HuH-7.5 (cell line): Measurements from ENCODE around the gene PPP2R5C.

Experiments
- DNase-seq: peaks from one replicate; pipeline ENCODE4 v3.0.0; 2011; ENCODE audit warnings: low spot score

Gene PPP2R5C

DNA sequence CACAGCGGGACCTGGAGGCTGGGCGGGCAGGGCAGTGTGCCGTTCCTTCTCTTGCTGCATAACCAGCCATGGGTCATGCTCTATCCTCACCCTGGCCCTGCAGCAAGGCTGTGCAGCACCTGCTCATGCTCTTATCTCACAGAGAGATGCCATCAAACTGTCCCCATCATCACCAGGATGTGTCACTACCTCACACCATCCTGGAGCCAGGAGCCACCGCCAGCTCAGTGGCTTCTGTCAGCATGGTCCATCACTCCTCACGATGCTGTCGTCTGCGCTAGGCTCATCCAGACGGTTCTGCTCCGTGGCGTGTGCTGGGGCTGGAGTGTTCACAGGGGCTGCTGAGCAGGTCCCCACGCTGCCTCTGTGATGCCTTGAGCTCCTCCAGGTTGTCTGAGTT is 125.7 kb downstream of the PPP2R5C start:
- DNase-seq = no peak

DNA sequence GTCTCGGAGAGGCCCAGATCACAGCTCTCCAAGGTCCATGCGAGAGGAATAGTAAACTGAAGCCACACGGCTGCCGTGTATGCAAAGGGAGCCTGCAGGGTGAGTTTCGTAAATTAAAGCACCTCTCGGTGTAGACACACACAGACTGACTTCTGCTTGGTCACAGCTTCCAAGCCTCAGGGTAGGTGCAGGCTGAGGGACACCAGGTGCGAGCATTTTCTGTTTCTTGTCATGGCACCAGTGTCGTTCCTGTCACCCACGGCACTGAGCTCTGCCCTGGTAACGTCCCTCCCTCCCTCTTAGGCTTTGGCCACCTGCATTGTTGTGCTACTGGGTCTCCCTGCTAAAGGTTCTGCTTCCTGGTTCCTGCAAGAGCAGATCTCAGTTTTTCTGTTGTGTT is 126.7 kb downstream of the PPP2R5C start:
- DNase-seq = no peak

DNA sequence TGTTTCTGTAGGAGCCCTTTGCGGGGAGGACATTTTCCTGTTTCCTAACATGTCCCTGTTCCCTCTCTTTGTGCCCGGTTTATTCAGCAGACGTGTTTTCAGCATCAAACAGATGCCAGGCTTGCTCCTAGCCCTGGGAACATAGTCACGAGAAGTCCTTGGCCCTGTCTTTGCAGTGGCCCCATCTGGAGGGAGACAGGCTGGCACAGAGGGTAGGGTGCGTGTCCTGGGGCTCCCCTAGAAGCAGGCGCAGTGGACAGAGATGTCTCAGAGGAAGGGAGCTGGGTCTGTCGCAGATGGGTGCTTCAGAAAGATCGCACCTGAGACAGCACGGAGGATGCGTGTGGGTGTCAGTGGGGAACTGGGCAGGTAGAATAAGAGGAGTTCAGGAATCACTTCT is 127.9 kb downstream of the PPP2R5C start:
- DNase-seq = no peak

DNA sequence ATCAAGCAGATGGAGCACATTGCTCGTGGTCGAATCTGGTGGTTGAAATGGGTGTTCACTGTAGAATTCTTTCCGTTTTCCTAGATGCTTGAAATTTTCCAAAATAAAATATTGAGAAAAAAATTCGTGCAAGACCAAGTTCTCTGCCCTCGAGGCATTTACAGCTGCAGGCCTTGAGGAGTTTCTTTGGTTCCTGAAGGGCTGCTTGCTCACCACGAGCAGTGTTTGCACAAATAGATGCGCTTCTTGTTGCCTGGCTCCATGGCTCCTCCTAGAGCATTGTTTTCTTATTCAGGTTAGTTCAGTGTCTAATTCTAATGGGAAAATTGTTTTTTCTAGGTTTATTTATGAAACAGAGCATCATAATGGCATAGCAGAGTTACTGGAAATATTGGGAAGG is 128.4 kb downstream of the PPP2R5C start:
- no peak for DNase-seq

DNA sequence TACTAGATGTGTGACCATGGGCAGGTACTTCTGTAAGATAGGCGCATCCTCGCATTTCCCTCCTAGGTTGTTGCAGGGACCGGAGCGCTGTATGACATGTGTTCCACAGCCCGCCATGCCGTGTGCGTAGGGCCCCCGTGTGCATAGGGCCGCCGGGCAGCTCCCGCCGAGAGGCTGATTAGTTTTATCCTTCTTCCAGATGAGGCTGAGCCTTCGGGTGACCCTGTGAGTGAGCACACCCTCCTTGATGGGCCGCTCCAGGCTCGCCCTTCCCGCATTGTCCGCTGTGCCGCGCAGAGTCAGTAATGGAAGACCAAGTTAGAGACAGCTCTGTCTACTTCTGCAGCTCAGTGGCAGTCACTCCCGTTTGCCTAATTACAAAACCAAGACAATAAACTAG is 130.0 kb downstream of the PPP2R5C start:
- DNase-seq = no peak

DNA sequence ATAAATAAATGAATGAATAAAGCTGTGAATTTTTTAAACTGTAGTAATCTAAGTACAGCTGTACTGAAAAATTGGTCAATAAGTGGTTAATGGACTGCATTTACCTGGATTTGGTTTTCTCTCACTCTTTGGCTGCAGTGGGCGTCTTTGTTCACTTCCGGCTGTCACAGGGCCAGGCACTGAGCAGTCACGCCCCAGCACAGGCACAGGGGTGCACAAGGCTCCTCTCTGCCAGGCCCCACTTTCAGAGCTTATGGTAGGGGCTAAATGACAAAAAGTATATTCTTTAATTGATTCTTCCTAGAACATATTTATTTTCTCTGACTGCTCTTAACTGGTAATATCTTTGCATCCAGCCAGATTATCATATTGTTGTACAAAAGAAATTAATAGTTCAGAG is 132.2 kb downstream of the PPP2R5C start:
- no peak for DNase-seq

DNA sequence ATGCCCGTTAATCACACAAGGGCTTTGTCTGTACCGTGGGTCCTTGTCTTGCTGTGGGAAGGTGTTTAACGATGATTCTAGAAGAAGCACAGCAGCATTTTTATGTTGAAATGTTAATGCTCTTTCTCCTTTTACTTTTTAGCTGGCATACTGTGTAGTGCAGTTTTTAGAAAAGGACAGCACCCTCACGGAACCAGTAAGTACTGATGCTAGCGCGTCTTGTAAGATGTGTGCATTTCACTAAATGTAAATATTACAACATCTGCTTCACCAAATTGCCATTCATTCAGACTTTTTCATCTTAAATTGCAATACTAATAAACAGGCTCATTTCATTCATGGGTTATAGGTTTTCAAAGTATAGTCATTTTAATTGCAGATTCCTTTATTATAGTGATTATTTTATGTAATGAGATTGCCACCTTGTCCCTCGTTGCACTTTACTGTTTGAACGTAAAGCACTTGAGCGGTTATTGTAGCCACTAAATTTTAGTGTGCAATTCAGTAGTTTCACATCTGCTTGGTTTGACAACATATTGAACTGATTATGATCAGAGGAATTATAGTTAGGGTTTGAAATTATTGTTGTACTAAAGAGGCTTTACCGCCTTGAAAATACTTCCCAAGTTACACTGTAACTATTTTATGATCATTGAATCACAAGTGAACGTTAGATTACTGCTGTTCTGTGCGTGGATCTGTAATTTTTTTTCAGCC is 133.0 kb downstream of the PPP2R5C start:
- DNase-seq = no peak

DNA sequence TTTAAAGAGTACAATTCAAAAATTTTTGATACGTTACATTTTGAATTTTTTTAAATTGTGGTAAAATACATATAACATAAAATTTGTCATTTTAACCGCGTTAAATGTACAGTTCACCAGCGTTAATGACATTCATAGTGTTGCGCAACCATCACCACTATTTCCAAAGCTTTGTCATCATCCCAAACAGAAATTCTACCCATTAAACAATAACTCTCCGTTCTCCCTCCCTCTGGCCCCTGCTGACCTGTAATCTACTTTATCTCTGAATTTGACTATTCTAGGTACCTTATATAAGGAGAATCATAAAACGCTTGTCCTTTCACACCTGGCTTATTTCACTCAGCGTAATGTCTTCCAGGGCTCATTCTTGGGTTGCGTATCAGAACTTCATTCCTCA is 133.7 kb downstream of the PPP2R5C start:
- no peak for DNase-seq

DNA sequence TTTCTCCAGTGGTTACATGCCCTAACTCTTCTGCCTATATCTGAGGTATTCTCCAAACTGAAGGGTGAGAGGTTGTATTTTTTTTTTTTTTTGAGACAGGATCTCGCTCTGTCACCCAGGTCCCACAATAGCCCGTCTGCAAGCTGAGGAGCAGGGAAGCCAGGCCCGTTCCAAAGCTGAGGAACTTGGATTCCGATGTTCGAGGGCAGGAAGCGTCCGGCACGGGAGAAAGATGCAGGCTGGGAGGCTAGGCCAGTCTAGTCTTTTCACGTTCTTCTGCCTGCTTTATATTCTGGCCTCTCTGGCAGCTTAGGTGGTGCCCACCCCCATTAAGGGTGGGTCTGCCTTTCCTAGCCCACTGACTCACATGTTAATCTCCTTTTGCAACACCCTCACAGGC is 135.8 kb downstream of the PPP2R5C start:
- DNase-seq = no peak

DNA sequence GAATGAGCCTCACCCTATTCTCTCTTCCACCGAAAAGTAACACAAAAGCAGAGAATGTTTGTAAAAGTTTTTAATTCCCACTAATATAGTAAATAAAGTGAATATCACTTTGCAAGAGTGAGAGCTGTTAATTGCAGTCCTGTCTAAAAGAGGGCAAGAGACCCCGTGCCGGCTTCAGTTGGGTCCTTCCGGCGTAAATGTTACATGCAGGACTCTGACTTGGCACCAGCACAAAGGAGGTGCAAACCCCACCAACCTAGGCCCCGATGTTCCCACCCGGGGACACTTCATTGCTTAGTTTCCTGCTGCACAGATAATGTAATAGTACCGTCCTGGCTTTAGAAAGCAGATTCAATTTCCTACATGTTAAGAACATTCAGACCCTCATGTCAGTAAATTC is 136.9 kb downstream of the PPP2R5C start:
- DNase-seq = no peak

DNA sequence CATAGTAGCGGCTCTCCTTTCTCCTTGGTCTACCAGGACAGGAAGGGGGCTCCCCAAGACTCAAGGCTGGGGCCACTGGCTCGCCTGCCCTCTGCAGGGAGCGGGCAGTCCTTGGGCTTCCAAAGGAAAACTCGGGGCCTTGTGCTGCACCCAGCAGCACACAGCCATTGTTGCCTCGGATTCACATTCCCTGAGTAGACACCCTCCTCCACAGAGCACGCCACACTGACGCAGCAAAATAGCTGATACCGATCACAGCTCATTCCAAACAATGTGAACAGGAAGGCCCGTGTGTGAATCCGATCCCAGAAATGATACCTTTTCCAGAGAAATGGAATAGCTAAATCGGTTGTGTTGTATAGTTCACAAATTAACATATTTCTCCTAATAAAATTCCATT is 137.8 kb downstream of the PPP2R5C start:
- DNase-seq = no peak

DNA sequence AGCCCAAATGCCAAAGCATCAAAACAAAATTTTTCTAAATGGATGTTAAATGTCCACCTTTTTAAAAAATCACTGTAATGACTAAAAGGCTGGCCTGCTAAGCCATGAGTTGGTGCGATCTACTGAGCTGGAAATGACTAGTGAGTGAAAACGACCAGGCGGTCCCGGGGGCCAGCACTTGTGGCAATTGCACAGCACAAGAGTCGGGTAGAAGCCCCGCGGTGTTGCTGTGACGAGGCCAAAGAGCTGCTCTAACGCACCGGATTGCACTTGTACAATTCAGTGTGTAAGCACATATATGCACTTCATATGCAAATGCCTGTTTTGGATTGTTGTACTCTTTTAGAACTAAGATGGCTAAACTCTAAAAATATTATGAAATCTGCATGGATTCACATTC is 138.7 kb downstream of the PPP2R5C start:
- no peak for DNase-seq

DNA sequence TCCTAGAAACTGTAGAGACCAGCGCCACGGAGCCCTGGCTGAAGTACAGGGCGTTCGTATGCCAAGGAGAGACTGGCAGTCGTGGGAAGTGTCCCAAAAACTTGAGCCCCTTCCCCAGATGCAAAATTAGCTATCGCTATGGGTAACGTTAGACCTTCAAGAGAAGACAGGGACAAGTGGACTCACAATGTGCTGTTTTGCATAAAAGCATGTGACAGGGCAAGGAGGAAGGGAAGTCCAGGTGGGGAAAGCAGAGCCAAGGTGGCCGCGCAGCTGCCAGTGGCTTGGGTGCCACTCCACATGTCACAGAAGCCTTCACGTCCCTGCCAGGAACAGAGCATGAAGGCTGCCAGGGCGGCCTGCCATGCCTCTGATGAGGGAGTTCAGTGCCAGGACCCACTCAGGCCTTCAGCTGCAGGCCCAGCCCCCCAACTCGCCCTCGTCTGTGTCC is 141.6 kb downstream of the PPP2R5C start:
- no peak for DNase-seq

DNA sequence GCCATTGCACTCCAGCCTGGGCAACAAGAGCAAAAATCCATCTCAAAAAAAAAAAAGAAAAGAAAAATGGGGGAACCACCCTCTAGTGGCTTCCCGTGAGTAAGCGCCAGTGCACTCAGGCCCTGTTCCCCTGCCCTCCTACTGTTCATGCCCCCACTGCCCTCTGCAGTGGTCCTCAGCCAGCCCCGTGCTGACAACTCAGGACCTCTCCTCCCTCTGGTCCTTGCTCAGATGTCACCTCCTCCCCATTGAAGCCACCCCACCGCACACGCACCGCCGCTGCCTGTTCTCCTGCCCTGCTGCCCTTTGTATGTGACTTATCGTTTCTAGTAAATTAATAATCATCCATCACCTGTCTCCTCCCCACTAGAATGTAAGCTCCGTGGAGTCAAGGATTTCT is 144.1 kb downstream of the PPP2R5C start:
- no peak for DNase-seq

DNA sequence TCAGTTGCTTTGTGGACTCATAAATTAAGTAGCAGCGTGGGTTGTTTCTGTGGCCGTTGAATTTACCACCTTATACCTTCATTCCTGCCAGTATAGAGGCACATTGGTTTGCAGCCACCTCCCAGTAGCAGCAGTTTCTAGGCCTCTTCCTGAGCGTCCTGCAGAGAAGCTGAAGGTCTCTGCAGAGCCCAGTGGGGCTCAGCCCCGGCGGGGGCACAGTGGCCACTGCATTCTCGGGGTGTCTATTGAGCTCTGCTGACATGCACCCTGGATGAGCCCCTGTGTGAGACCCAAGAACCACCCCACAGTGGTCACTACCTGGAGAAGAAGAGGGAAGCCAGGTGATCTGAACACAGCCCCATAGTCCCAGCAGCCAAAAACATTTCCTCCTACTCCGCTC is 145.1 kb downstream of the PPP2R5C start:
- no peak for DNase-seq

DNA sequence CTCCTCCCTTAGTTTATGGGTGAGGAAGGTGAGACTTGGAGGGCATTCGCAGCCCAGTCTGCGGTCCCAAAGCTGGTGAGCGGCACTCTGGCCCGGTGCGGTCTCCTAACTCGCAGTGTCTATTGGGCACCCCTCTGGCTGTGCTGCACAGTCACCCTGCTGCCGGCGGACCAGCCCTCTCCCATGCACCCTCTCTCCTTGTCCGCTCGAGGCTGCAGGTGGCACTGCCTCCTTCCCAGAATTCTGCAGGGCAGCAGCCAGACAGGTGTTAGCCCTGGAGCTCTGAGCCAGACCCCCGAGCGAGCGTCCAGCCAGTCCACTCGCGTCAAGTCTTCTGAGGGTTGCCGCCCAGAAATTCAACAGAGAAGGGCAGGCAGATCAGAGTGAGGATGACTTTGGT is 146.1 kb downstream of the PPP2R5C start:
- no peak for DNase-seq

DNA sequence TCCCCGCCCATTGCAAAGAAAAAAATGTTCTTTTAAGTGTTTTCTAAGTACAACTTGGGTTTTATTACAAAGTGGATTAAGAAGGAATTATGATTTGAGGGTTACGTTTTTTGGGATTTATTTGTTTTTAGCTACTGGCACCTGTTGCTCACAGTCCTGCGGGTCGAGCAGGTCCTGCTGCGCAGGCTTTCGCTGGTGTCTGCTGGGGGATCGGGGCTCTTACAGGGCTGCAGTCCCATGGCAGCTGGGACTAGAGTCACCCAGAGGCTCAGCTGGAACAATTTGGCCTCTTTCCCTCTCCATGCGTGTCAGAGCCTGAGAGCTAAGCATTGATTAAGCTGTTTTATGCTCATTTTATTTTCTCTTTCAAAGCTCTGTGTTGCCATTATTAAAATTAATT is 147.3 kb downstream of the PPP2R5C start:
- no peak for DNase-seq

DNA sequence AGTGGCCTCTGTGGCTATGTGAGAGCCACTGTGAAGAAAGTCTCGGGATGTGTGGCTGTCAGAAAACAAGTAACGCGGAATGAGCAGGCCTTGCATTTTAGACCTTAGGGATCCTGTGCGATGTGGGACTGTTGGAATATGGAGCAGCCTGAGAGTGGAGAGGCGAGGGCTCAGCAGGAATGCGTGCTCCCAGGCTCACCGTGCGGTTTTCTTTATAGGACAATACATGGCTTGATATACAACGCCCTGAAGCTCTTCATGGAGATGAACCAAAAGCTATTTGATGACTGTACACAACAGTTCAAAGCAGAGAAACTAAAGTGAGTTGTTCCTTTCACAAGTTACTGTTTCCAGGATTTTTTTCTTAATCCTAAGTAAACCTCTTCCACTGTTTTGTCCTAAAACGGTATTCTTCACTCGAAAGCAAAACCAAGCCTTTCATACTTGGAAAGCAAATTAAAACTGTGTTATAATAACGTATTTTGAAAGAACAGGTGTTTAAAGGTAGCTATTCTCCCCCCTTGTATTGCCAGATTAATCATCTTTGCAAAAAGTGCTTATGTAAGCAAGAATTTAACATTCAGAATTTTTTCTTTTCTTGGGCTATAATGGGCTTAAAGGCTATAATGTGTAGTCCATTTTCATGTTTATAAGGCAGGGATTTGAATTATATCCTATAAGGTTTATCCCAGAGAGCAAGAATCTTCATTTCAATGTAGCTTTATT is 148.0 kb downstream of the PPP2R5C start:
- no peak for DNase-seq

DNA sequence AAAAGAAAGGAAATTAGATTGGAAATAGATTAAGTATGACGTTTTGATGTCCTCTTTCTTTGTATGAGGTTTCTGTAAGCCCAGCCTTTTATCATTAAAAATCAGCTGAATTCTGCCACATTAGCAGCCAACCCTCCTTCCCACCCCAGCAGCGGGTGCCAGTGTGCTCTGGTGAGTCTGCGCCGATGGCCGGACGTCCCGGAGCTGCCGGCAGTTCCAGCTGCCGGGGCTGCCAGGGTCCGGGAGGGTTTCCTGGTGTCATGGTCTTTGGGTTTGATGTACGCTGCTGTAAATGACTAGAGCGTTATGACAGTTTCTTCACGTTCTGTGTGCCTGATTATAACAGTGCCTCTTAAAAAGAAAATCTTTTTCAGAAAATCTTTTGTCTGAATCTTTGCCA is 151.3 kb downstream of the PPP2R5C start:
- DNase-seq = no peak

DNA sequence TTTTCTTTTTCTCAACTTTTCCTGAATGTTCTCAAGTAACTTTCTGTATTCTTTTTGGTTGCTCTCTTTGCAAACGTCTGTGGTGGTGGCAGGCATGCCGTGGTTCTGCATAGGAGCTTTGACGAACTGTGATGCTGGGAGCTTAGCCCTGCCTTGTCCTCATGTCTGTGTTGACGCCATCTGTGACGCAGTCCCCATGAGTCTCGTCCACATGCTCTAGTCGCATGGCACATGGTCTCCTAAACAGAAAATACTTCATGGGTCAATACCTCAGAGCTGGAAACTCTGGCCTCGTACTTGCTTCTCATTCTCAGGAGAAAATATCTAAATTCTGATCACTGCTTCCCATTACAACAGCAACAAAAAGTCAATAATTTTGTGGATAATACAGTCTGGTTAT is 152.6 kb downstream of the PPP2R5C start:
- no peak for DNase-seq

DNA sequence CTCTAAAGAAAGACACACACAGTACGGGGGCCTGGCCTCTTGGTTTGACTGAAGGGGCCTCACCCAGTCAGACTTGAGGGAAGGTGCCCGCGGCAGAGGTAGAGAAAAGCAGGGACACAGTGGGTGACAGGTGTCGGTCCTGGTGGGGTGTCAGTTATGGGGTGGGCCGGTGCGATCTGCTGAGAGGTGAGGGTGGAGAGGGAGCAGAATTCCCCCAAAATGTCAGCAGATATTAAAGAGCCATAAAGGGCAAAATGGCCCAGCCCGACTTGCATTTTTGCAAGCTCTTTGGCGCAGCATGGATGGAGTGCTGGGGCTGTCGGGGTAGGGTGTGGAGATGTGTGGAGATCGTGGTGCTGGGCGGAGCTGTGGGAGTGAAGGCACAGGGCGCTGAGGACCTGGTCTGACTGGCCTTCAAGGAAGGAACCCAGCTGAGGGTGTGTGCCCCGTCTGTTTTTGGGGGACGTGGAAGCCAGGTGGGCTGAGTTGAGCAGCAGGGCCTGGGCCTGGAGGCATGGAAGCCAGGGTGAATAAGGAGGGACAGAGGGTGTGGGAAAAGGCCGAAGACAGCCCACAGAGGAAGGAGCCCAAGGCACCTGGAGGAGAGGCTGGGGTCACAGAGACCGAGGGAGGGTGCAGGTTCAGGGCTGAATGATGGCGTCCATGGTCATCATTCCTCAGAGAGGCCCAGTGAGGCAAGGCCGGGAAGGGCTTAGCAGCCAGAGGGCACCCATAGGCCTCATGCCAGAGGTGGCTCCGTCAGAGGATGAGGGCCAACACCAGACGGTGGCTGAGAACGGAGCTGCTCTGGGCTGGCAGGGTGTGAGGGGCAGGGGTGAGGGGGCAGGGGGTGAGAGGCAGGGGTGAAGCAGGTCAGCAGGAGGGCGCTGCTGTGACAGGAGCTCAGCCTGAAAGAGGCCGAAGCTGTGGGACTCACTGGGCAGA is 154.6 kb downstream of the PPP2R5C start:
- DNase-seq = no peak

DNA sequence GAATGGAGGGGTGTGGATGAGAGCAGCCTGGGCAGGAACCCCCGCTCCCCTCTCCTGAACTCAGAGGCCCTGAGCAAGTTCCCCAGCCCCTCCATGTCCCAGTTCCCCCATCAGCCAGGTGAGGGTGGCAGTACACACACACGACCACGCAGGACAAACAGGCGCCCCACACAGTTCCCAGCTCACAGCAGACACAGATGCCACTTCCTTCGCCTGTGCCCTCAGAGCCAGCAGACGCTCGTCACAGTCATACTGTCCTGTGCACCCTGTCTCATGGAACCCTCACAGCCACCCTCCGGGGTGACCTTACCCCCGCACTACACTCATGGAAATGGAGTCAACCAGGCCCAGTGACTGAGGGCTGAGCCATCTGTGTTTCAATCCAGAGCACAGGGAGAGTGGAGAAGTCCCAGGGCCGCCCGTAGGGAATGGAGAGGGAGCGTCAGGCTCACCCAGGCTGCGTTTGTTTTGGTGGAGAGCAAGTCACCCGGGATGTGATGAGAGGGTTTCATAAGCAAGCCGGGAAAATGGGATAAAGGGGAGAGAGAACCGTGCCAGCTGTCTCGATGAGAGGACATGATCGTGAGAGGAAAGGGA is 155.4 kb downstream of the PPP2R5C start:
- no peak for DNase-seq
